Transverse colon (tissue), 4 donors: ENCODE results near the gene PRSS38.

Experiments
- CTCF ChIP-seq, 5 experiments: fragments of 200-600 bp in 3 of 5; fragments of 450-650 bp in 2 of 5; sonication (generic) in 3 of 5; IDR thresholded peaks; 1 replicate in 2 of 5; 2 replicates in 3 of 5; pipeline ENCODE4 v1.5.1; 2016 to 2017; ENCODE audit warnings: antibody characterized with exemption in 5 of 5, inconsistent platforms in 3 of 5, mild to moderate bottlenecking in 2 of 5, moderate library complexity in 1 of 5
- EP300 ChIP-seq: sonication (generic); formaldehyde crosslinking; IDR thresholded peaks from one replicate; pipeline ENCODE4 v1.6.1; 2017; ENCODE audit warnings: antibody characterized with exemption, low read depth
- POLR2A ChIP-seq: fragments of 450-650 bp; IDR thresholded peaks from one replicate; pipeline ENCODE4 v1.6.1; 2016; ENCODE audit warnings: antibody characterized with exemption, mild to moderate bottlenecking, moderate library complexity
- POLR2AphosphoS5 ChIP-seq, 3 donors: sonication (generic); formaldehyde crosslinking; IDR thresholded peaks; one replicate each; pipeline ENCODE4 v1.6.1; 2016; ENCODE audit warnings: antibody characterized with exemption in 3 of 3

GRCh38 chr1:227797625-227798024 lies 17.9 kb upstream of the PRSS38 start:
- TF ChIP-seq CTCF (IDR thresholded peaks at IDR 0.05) = no peak
- TF ChIP-seq POLR2A = no peak
- no peak for TF ChIP-seq EP300
- TF ChIP-seq POLR2AphosphoS5 (IDR thresholded peaks at IDR 0.05) = no peak
